GM12864 (cell line): ENCODE results near the gene VWA3B.

Source experiments
- DNase-seq: peaks from one replicate; pipeline ENCODE4 v3.0.0-alpha.2; 2011; ENCODE audit warnings: low read depth
- H3K4me3 ChIP-seq: 2 replicates; pipeline ENCODE4 v1.5.1; 2011; ENCODE audit warnings: mild to moderate bottlenecking, low read depth, low read length, control low read depth
- TF ChIP-seq, protein P1 (sequence below): IDR thresholded peaks from 2 replicates; pipeline ENCODE4 v1.5.1; 2011; ENCODE audit warnings: low read depth, mild to moderate bottlenecking, moderate library complexity, low read length, control low read depth, inconsistent platforms; ENCODE audit errors: missing control alignments

The VWA3B gene

GRCh38 chr2:98242003-98242402 is 155.0 kb downstream of the VWA3B start:
- TF ChIP-seq, protein P1, sequence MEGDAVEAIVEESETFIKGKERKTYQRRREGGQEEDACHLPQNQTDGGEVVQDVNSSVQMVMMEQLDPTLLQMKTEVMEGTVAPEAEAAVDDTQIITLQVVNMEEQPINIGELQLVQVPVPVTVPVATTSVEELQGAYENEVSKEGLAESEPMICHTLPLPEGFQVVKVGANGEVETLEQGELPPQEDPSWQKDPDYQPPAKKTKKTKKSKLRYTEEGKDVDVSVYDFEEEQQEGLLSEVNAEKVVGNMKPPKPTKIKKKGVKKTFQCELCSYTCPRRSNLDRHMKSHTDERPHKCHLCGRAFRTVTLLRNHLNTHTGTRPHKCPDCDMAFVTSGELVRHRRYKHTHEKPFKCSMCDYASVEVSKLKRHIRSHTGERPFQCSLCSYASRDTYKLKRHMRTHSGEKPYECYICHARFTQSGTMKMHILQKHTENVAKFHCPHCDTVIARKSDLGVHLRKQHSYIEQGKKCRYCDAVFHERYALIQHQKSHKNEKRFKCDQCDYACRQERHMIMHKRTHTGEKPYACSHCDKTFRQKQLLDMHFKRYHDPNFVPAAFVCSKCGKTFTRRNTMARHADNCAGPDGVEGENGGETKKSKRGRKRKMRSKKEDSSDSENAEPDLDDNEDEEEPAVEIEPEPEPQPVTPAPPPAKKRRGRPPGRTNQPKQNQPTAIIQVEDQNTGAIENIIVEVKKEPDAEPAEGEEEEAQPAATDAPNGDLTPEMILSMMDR, result no peak
- H3K4me3 ChIP-seq, result no peak overlapping the region
- DNase-seq, result no peak

GRCh38 chr2:98245491-98245890 is 158.5 kb downstream of the VWA3B start:
- DNase-seq, result no peak
- TF ChIP-seq, protein P1, result no peak
- no peak overlapping the region for H3K4me3 ChIP-seq

GRCh38 chr2:98247383-98247782 is 160.4 kb downstream of the VWA3B start:
- no peak for DNase-seq
- no peak overlapping the region for H3K4me3 ChIP-seq
- TF ChIP-seq, protein P1, result no peak

DNA sequence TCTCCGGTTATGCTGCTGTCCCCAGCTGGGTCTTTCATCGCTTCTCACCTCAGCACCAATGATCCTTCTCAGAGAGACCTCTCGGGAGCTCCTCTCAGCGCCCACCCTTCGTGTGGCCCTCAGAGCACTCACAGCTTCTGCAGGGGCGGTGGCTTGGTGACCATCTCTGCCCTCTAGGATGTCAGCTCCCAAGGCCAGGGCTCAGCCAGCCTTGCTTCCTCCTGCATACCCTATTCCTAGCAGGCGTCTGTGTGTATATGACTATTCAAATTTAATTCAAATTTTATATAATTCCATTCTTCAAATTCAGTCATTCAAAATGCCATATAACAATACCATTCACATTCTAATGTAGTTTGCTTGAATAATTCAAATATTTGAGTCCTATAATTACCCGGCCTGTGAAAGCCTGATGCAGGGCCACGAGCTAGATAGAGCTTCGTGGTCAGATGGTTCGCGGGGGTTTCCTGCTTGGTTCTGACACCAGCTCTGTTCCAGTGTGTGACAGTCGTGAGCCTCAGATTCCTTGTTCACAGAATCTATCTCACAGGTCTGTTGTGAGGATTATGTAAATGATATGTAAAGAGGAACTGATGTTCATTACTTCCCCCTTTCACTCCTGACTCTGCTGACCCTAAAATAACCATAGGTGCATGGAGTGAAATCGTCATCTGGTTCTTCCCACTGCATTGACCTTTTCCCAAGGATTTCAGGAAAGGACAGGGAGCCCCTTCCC is 165.2 kb downstream of the VWA3B start:
- no peak for DNase-seq

DNA sequence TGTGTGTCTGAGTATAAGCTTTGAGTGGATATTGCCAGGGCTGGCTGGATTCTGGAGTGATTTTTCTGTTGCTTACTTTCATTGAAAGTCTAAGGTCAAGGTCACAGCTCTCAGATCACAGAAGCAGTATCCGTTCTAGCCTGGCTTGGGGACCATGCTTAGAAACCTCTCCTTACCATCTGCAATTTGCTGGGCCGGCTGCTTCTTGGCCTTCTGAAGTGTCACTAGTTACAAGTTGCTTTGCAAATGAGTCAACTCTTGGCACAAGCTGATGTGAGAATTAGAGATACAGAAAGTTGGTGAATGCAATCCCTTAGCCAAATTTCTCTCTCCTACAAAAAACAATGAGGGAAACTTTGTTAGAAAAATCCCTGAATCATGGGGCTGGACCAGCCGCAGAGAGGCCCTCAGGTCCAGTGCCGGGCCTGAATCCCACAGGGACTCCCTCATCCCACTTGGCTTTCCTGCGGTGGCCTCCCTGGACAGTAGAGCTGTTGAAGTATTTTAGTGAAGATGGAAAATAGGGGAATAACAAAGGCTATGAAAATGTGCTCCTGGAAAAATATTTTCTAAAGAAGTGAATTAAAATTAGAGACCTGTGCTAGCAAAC is 166.6 kb downstream of the VWA3B start:
- DNase-seq, result no peak
- TF ChIP-seq, protein P1, result no peak
- H3K4me3 ChIP-seq, result no peak overlapping the region

More for the DNA sequence above, 165.2 kb downstream of the VWA3B start:
- TF ChIP-seq, protein P1, result no peak
- no peak overlapping the region for H3K4me3 ChIP-seq

- TF ChIP-seq, protein P1, result no peak
- no peak for DNase-seq
- no peak overlapping the region for H3K4me3 ChIP-seq
Measured at GRCh38 chr2:98254504-98255059, 167.6 kb downstream of the VWA3B start.
